GM19455 (cell line): Measurements from ENCODE around the gene KCTD21.
"Not testable (repeated sequence)": the region's sequence is repeated elsewhere in the genome, so short reads cannot be mapped to it uniquely, and the experiment has no call there.

ENCODE experiments used
- ATAC-seq: cut with Tn5 transposase; IDR thresholded peaks from one replicate; pipeline ENCODE4 v1.9.1; 2021; ENCODE audit not compliant: unreplicated experiment

KCTD21 gene, protein sequence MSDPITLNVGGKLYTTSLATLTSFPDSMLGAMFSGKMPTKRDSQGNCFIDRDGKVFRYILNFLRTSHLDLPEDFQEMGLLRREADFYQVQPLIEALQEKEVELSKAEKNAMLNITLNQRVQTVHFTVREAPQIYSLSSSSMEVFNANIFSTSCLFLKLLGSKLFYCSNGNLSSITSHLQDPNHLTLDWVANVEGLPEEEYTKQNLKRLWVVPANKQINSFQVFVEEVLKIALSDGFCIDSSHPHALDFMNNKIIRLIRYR

DNA sequence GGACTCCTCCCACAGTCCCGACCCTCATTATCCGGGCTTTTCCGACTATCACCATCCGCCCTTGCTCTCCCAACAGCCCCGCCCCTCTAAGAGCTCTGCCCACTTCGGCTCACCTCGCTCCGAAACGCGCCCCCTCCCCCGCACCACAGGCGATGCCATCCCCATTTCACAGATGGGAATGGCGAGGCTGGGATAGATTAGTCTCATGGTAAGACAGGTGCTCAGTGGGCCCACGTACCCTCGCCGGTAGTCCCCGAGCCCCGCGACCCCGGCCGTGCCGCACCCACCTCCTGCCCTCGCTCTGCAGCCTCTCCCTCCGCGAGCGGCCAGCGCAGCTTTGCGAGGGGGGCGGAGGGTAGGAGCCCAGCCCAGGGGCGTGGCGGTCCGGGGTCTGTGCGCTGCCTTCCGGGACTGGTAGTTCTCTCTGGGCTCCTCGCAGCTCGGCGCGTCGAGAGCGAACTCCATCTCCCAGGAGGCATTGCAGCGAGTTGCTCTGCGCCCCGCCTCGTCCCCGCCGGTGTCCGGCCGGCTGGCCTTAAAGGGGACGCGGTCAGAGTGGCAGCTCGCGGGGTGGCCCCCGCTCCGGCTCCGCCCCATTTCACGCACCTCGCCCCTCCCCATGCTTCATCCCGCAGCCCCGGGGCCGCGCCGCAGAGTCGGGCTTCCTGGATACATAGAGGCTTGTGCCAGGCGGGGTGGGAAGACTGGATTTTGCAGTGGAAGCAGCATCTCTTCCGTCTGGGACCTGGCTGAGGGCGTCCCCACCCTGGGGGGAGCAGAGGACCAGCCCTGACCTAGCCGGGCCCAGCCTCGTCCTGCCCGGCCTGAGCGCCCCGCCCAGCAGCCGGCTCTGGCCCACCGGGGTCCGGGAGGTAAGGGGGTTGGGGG is at the start of gene KCTD21, which contains the start of gene USP35:
KCTD21 (minus strand) TSS at position 341 of the 888 bp plus-strand sequence. CDS start 14,072 bp downstream, outside the sequence.
USP35 (plus strand) TSS at position 634 of the 888 bp plus-strand sequence. CDS start 7,327 bp downstream, outside the sequence.
- ATAC-seq = peak; percentile 97

DNA sequence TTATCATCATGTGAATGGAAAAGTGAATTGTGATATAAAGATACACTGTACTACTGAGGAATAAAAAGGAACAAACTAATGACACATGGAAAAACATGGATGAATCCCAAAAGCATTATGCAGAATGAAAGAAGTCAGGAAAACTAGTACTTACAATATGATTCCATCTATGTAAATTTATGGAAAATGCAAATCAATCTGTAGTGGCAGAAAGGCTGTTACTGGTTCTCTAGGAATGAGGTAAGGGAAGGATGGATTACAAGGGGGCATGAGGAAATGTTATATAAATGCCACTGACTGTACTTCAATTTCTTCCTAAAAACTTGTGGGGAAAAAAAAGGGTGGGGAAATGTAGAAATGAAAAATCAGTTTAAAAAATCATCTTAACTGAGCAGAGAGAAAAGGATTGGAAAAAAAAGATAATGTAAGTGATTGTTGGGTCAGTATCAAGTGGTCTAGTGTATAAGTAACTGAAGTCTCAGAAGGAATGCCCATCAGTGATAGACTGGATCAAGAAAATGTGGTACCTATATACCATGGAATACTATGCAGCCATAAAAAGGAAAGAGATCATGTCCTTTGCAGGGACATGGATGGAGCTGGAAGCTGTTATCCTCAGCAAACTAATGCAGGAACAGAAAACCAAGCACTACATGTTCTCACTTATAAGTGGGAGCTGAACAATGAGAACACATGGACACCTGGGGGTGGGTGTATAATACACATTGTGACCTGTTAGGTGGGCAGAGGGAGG is 49.0 kb upstream of the KCTD21 start:
- no peak for ATAC-seq

GRCh38 chr11:78234006-78234405 is 45.6 kb upstream of the KCTD21 start:
- ATAC-seq = no peak

DNA sequence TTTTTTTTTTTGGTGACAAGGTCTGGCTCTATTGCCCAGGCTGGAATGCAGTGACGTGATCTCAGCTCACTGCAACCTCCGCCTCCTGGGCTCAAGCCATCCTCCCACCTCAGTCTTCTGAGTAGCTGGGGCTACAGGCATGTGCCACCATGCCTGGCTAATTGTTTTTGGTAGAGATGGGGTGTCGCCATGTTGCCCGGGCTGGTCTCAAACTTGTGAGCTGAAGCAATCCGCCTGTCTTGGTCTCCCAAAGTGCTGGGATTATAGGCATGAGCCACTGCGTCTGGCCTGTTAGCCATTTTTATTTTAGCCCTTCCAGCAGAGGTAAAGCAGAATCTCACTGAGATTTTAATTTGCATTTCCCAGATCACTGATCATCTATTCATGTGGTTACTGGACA is 44.6 kb upstream of the KCTD21 start:
- not testable (repeated sequence) for ATAC-seq

GRCh38 chr11:78231962-78232501 is 43.6 kb upstream of the KCTD21 start:
- ATAC-seq = no peak

- ATAC-seq = no peak
Observed at GRCh38 chr11:78230161-78230877, 41.9 kb upstream of the KCTD21 start.

DNA sequence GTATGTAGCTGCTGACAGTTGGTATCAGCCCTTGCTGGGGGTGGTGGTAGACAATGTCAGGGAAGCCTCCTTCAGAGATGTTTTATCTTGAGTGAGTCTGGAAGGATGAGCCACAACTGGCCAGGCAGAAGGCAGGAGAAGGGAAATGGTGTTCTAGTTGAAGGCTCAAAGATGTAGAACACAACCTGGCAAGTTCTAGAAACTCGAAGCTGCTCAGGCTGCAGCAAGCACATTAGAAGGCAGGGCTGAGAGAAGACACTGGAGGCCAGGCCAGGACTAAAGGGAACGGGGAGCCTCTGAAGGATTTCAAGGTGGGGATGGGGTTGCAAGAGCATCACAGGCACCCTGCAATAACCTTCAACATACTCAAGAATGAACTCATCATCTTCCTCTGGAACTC is 40.7 kb upstream of the KCTD21 start:
- ATAC-seq = no peak

DNA sequence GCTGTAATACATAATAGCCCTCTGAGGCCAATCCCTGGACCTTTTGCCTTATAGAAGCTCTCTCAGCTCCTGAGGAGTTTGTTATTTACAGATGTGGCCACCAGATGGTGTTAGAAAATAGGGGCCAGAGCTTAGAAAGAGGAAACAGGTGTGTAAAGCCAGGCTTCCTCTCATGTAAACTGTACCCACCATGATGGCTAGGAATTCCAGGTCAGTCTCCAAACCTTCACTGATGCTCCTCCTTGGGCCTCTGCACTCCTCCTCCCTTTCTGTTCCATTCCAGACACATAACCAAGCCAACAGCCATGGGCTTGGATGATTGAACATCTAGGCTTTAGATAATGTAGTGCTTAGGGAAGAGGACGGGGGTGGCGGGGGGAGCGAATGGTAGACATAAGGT is 40.0 kb upstream of the KCTD21 start:
- ATAC-seq = peak; percentile 57

DNA sequence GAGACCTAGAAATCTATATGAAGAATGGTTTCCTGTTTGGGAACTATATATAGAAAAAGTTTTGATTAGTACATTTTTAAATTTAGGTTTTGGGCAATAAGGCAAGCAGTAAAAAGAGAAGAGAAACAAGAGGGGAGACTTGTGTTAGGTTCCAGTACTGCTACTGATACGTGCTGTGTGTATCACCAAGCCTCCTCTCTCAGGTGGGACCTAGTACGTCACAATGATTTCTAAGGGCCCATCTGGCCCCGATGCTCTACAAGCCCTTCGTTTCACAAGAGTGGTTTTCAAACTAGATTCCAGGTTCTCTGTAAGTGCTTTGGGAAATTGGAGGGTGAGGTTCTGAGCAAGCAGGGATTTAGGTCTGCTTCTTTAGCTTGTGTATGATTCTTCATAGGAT is 39.5 kb upstream of the KCTD21 start:
- ATAC-seq = peak; percentile 67

DNA sequence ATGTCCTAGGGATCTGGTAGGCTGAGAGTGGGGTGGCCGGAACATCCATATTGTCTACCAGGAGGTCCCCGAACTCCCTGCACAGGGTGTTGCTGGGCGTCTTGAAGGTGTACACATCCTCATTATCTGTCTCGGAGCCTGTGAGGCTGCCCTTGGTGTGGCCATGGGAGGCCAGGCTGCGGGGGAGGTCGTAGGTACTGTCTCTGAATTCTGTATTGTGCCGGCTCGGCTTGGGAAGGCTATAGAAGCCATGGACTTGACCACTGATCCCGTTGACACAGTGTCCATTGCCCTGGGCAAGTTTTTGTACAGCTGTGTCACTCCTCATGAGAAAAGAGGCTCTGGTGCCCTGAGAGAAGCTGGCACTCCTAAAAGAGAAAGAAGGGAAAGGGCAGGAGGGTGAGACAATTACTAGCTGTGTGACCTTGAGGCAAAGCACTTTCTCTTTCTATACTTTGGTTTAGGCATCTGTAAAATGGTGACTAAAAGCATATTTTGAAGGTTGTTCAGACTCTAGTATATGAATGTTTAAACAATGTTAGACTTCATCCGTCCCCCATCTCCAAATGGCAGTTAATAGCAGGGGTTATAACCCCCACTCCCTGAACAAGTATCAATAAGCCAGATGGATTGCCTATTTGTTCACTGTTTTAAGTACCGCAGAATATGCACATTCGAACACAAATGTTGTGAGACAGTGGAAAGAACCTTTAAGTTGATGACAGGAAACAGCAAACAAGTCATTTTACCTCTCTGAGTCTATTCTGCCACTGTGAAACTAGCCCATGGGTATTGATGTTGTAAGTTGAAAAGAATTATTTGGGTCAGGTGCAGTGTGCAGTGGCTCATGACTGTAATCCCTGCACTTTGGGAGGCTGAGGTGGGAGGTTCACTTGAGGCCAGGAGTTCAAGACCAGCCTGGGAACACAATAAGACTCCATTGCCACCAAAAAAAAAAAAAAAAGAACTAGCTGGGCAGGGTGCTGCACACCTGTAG is 38.6 kb upstream of the KCTD21 start:
- no peak for ATAC-seq

- ATAC-seq = no peak
Observed at GRCh38 chr11:78224906-78225420, 36.5 kb upstream of the KCTD21 start.

DNA sequence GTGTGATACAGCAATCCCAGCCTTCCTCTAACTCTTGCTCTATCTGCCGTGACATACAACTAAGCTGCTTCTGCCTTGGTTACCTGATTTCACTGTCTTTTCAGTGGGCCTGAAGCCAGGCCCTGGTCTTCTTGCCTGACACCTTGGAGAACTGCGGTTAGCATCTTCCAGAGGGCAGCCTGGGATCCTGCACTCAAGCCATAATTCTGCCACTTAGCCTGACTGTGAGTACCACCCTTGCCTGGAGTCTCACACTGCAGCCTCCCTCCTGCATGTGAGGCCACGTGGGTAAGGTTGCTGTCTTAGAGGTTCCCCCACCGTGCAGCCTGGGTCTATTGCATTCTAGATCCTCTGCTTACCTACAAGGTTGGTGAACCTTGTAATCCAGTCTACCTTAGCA is 36.1 kb upstream of the KCTD21 start:
- ATAC-seq = no peak

DNA sequence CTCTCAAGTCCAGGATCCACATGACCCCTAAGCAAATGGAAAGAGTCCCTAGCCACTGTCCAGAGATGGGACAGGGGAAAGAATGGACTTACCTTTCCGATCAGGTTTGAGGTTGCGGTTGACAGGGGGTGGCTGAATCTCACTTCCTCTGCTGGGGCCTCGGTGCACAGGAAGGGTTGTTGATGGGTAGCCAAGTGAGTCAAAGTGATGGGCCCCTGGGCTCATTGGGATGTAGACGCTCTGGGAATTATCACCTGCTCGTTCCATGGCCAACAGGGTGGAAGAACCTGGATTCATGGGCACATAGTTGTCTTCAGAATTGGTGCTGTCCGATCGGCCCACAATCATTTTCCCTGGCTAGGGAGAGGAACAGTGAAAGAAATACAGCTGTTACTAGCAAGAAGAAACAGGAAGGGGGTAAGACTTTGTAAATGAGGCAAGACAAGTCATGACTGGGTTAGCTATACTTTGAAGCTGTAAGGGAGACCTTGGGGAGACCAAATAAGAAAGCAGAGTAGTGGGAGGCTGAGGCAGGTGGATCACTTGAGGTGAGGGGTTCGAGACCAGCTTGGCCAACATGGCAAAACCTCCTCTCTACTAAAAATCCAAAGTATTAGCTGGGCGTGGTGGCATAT is 35.0 kb upstream of the KCTD21 start:
- ATAC-seq = peak; percentile 56

GRCh38 chr11:78222726-78223125 is 34.3 kb upstream of the KCTD21 start:
- not testable (repeated sequence) for ATAC-seq

- no peak for ATAC-seq
Observed at GRCh38 chr11:78221396-78222315, 33.2 kb upstream of the KCTD21 start.

- no peak for ATAC-seq
Observed at GRCh38 chr11:78220218-78221157, 32.1 kb upstream of the KCTD21 start.
